Activated CD8-positive, alpha-beta memory T cell treated with anti-CD3 and anti-CD28 coated beads for 48 hours (primary cell): ENCODE results near the gene SPTB.

Experiments
- DNase-seq, 3 experiments: peaks; one replicate each; pipeline ENCODE4 v3.0.0-alpha.2; 2020; ENCODE audit warnings: low read depth in 2 of 3, low spot score in 2 of 3

Gene SPTB

GRCh38 chr14:64768401-64769095, 111.2 kb downstream of the SPTB start:
- DNase-seq: no peak

GRCh38 chr14:64767215-64767964, 112.3 kb downstream of the SPTB start:
- DNase-seq: no peak

GRCh38 chr14:64766430-64767151, 113.1 kb downstream of the SPTB start:
- no peak for DNase-seq

GRCh38 chr14:64765740-64766302, 113.9 kb downstream of the SPTB start:
- no peak for DNase-seq

GRCh38 chr14:64764641-64765520, 114.8 kb downstream of the SPTB start:
- DNase-seq: peak; percentile 37 to 49 (median 42)

GRCh38 chr14:64763801-64764621, 115.7 kb downstream of the SPTB start:
- DNase-seq: no peak

- no peak for DNase-seq
Measured at GRCh38 chr14:64763085-64763782, 116.5 kb downstream of the SPTB start.

- no peak for DNase-seq
Measured at GRCh38 chr14:64762044-64763034, 117.4 kb downstream of the SPTB start.

GRCh38 chr14:64761441-64762043, 118.2 kb downstream of the SPTB start:
- DNase-seq: no peak

GRCh38 chr14:64760916-64761315, 118.8 kb downstream of the SPTB start:
- DNase-seq: no peak

GRCh38 chr14:64760146-64760755, 119.5 kb downstream of the SPTB start:
- peak in 2 of 3 experiments; percentile 50 to 57 for DNase-seq

- DNase-seq: no peak
Measured at GRCh38 chr14:64759555-64759938, 120.2 kb downstream of the SPTB start.

- no peak for DNase-seq
Measured at GRCh38 chr14:64758691-64759554, 120.8 kb downstream of the SPTB start.

- no peak for DNase-seq
Measured at GRCh38 chr14:64758025-64758521, 121.6 kb downstream of the SPTB start.

GRCh38 chr14:64757601-64758000, 122.1 kb downstream of the SPTB start:
- no peak for DNase-seq

GRCh38 chr14:64756712-64757111, 123.0 kb downstream of the SPTB start:
- no peak for DNase-seq
